Measurements from ENCODE around the gene PDP2. TPM values are rescaled to one million over a fixed set of nuclear protein-coding genes. Genes with fewer than 3 reads are reported as not detected.
A peak's percentile ranks its signal among the peaks of the same experiment; 100 is the strongest.

The PDP2 gene
- total and polyA plus RNA-seq, 7 donors = 2.6 to 8.3 (median 5.1) TPM

DNA sequence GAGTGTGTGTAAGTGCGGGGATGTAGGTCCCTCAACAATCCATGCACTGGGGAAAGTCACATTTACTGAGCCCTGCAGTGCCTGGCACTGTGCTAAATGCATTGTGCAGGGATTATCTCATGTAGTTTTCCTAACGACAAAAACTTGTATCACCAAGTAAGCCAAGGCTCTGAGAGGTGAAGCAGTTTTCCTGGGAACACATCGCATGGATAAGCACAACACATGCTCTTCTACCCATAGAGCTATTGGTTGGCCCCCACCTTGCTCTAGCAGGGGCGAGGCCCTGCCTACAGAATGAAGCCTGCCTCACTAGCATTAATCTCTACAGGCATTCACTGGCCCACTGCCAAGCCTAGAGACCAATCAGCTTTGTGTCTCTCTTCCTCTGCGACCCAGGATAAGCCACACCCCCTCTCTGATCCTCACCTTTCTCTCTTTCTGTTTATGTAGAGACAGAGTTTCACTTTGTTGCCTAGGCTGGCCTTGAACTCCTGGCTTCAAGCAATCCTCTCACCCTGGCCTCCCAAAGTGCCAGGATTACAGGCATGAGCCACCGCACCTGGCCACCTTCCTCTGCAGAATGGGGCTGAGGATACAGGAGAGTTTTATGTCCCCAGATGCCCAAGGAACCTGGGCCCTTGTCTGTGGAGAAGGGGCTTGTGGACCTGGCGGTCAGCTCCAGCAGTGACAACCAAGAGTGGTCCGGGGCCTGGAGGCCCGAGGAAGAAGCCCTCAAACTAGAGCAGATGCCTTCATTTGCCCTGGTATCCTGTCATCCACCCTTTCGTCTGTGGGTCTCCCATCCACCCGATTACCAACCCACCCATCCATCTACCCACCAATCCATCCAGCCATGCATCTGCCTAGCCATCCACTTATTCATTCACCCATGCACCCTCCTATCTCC lies 25.6 kb downstream of the PDP2 start:
- intact Hi-C loops (cut with DNase I) = no loop called here
- Histone ChIP-seq H3K9me3 (no peaks in the 10 kb centered on the region), H3K27me3 (no peaks in the 10 kb centered on the region), H3K4me3 (no peak overlapping the region), H3K36me3 (no peaks in the 10 kb centered on the region), H3K4me1 (peaks cover 0 to 54% (median 52%) of the 10 kb centered on the region in 4 donors), H3K27ac (peak overlapping the region; percentile 84 to 96 (median 90))
- DNase-seq = no peak
- WGBS, 2 donors = 56 to 76% methylated on average over 11 of the region's 11 CpGs
- TF ChIP-seq POLR2A (IDR thresholded peaks at IDR 0.05) = no peak
- TF ChIP-seq EP300 (IDR thresholded peaks at IDR 0.05) = no peak
- TF ChIP-seq POLR2AphosphoS5 (IDR thresholded peaks at IDR 0.05) = no peak
- TF ChIP-seq, protein P1, sequence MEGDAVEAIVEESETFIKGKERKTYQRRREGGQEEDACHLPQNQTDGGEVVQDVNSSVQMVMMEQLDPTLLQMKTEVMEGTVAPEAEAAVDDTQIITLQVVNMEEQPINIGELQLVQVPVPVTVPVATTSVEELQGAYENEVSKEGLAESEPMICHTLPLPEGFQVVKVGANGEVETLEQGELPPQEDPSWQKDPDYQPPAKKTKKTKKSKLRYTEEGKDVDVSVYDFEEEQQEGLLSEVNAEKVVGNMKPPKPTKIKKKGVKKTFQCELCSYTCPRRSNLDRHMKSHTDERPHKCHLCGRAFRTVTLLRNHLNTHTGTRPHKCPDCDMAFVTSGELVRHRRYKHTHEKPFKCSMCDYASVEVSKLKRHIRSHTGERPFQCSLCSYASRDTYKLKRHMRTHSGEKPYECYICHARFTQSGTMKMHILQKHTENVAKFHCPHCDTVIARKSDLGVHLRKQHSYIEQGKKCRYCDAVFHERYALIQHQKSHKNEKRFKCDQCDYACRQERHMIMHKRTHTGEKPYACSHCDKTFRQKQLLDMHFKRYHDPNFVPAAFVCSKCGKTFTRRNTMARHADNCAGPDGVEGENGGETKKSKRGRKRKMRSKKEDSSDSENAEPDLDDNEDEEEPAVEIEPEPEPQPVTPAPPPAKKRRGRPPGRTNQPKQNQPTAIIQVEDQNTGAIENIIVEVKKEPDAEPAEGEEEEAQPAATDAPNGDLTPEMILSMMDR (IDR thresholded peaks at IDR 0.05) = no peak

DNA sequence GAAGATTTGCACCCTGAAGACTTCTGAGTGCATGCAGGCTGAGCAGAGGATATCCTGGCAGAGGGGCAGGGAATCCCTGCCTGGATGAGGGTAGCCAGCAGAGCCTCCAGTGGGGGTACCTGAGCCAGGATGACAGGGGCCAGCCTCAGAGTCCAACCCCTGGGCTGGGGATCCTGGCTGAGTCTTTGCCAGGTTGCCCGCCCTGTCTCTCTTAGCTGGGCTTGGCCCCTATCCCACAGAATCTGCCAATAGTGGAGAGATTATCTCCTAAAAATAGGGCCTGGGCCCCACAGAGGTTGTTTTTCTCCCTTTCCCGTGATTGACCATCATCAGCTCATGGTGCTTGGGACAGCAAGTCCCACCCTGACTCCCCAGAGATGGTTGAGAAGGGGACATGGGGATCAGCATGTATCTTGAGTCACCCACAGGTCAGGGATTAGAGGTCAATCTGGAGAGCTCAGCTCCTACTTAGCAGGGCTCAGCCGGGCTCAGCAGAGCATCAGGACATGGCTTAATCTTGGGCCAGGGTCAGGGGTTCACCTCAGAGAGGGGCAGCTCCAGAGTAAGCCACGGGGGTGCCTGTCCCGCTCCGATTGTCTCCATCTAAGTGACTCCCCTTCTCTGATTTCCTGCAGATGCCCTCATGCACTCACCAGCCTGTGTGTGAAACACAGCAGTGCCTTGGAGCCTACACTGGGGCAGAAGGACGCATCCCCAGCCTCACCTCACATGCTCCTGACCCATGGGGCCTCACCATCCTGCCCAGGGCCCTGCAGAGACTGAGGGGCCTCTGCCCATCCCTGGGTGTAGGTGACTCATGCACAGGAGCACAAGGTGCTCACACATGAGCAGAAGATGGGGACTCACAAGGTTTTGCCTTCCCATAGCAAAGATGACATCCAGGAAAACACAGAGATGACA lies 26.9 kb downstream of the PDP2 start:
- intact Hi-C loops (cut with DNase I) = no loop called here
- peaks cover 0 to 42% (median 40%) of the 10 kb centered on the region in 4 donors for H3K4me1 ChIP-seq
- no peak overlapping the region for H3K4me3 ChIP-seq
- peak overlapping the region in 1 of 4 donors; percentile 17 for H3K27ac ChIP-seq
- TF ChIP-seq EP300 (IDR thresholded peaks at IDR 0.05) = no peak
- no peak for TF ChIP-seq POLR2AphosphoS5 (IDR thresholded peaks at IDR 0.05)
- TF ChIP-seq, protein P1 (IDR thresholded peaks at IDR 0.05) = no peak
- no peak for TF ChIP-seq POLR2A (IDR thresholded peaks at IDR 0.05)
- no peaks in the 10 kb centered on the region for H3K36me3 ChIP-seq
- no peaks in the 10 kb centered on the region for H3K9me3 ChIP-seq
- WGBS, 2 donors = 79 to 82% methylated on average over 7 of the region's 7 CpGs
- H3K27me3 ChIP-seq = no peaks in the 10 kb centered on the region
- DNase-seq = no peak

DNA sequence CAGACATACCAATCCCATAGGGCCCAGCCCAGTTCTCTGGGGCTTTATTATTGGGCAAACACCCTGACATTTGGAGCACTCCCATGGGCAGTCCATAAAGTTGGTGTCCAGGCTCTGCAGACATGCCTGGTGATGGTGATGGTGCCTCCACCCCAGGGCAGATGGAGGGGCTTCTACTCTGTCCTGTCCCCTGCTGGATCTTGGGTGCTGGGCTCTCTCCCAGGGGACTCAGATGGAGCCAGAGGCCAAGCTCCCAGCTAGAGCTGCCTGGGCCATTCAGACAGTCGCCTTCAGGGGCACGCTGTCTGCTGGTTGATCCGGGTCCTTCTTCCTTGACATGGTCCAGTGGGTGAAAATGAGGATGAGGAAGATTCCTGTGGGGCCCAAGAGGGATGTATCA lies 27.8 kb downstream of the PDP2 start:
- intact Hi-C loops (cut with DNase I) = no loop called here
- Histone ChIP-seq H3K9me3 (no peaks in the 10 kb centered on the region), H3K27ac (no peak overlapping the region), H3K4me1 (peaks cover 0 to 33% (median 31%) of the 10 kb centered on the region in 4 donors), H3K27me3 (no peaks in the 10 kb centered on the region), H3K4me3 (no peak overlapping the region), H3K36me3 (no peaks in the 10 kb centered on the region)
- no peak for DNase-seq
- 91 to 94% methylated on average over 3 of the region's 3 CpGs for WGBS, 2 donors
- TF ChIP-seq POLR2A (IDR thresholded peaks at IDR 0.05) (no peak), POLR2AphosphoS5 (IDR thresholded peaks at IDR 0.05) (no peak), EP300 (IDR thresholded peaks at IDR 0.05) (no peak)
- TF ChIP-seq, protein P1 (IDR thresholded peaks at IDR 0.05) = no peak

DNA sequence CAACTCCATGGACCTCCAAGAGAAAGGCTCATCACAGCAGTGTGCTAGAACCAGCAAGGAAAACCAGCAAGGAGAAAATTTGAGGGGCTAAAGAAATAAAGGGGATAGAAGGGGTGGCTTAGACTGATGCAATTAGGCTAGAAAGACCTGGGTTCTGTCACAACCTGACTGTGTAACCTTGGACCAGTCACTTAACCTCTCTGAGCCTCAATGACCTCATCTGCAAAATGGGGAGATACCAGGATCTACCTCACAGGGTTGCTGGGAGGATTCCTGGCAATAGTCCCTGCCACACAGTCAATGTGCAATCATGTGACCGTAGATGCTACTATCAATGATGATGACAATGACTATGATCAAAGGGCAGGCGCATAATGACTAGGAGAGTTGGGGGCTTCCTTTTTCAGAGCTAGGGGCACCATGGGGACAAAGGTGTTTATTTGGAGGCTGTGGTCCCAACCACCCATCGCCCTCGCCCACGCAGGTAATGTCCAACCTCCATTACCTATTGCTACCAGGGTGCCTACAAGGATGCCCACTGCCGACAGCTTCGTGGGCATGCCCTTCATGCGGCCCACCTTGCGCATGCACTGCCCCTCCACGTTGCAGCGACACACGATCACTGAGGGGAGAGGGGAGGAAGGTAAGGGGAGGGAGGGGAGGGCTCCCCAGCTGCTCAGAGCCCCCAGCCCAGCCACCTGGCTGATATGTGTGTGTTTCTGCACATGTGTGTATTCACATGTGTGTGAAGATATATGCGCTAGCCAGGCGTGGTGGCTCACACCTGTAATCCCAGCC lies 28.6 kb downstream of the PDP2 start:
- DNase-seq = no peak
- no peak overlapping the region for H3K27ac ChIP-seq
- WGBS, 2 donors = 93 to 95% methylated on average over 14 of the region's 14 CpGs
- no peaks in the 10 kb centered on the region for H3K36me3 ChIP-seq
- H3K4me1 ChIP-seq = peaks cover 0 to 25% (median 22%) of the 10 kb centered on the region in 4 donors
- TF ChIP-seq POLR2AphosphoS5 (IDR thresholded peaks at IDR 0.05) (no peak), EP300 (IDR thresholded peaks at IDR 0.05) (no peak), POLR2A (IDR thresholded peaks at IDR 0.05) (no peak)
- TF ChIP-seq, protein P1 (IDR thresholded peaks at IDR 0.05) = no peak
- intact Hi-C loops (cut with DNase I) = no loop called here
- no peaks in the 10 kb centered on the region for H3K9me3 ChIP-seq
- H3K4me3 ChIP-seq = no peak overlapping the region
- no peaks in the 10 kb centered on the region for H3K27me3 ChIP-seq
